Measurements from ENCODE around the gene PRTFDC1.
"Not testable (repeated sequence)": the region's sequence is repeated elsewhere in the genome, so short reads cannot be mapped to it uniquely, and the experiment has no call there.

PRTFDC1 gene
- total RNA-seq, result 0 to 1.8 (median 1.0) reads per million in 4 experiments

DNA sequence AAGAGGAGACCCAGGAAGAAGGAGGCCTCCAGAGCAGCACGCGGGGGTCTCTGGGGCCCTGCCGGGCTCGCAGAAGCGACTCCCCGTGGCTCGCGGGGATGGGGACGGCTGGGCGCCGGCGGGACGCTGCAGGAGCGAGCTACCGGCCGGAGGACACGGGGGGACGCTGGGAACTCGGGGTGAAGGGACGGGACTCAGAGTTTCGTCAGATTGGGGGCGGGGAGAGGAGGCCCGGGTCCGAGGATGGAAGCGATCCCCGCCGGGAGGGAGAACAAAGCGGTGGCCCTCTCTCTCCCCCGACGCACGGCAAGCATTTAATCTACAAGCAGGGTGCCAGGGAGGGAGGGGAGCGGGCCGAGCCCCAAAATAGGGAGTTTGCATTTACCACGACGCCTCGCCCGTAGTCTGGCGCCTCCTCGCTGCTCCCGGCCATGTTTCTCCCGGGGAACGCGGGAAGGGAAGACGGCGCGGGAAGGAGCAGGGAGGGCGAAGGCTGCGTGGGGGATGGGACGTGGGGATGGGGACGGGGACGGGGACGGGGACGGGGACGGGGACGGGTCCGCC lies at the start of gene PRTFDC1:
TSS of gene PRTFDC1 (minus strand) at position 464 of the 564 bp plus-strand sequence. CDS start at position 433, 31 bp downstream.
- no peak for DNase-seq

- DNase-seq, result no peak
Measured at GRCh38 chr10:24998044-24998443, 45.6 kb upstream of the PRTFDC1 start.

DNA sequence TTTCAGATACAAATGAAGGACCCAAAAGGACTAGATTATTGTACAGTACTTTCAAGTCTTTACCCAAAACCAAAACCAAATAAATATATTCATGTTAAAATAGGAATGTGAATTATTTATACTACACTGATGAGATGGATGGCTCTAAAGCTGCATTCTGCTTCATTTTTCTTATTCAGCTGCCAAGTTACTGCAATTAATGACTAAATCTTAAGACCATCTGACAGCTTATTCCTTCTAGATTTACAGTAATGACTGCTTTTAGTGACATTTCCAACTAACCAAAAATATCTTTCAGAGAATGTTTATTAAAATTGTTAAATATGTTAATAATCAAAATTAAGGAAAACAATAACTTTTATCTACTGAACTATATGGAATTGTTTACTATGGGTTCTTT lies 42.7 kb upstream of the PRTFDC1 start:
- no peak for DNase-seq

GRCh38 chr10:24993237-24993958 lies 41.0 kb upstream of the PRTFDC1 start:
- no peak for DNase-seq

DNA sequence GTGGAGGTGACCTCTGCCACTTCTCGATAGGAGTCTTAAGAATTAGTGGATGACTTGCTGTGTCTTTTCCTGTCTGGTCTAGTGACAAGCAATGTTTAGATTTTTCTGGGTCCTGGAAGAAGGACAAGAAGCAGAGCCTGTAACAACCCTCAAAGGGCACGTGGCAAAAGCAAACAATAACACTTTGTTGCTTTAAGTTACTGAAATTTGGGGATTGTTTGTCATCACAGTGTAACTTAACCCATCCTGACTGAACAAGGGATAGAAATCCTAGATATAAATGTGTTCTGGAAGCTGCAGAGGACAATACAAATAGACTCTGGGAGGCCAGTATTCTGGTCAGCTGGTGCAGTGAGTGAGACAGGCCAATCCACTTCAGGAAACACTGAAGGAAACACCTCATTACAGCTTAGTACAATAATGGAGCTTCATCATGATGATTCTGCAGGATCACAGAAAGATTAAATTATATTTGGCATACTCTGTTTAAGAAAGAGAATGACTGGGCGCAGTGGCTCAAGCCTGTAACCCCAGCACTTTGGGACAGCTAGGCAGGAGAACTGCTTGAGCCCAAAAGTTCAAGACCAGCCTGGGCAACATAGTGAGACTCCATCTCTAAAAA lies 40.2 kb upstream of the PRTFDC1 start:
- DNase-seq, result no peak

DNA sequence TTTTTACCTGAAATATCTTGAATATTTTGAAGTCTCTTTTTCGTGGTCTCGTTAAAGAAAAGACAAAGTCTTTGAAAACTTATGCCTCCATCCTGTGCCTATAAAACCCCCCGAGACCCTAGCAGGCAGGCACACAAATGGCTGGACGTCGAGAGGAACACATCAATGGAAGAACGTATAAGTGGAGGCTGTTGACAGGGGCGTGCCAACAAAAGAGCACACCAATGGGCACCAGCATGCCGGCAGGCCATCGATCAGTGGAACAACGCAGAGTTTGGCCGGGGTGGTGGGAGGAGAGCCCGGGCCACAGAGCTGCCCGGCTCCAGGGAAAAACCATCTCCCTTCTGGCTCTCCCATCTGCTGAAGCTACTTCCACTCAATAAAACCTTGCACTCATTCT lies 38.9 kb upstream of the PRTFDC1 start:
- DNase-seq, result no peak

DNA sequence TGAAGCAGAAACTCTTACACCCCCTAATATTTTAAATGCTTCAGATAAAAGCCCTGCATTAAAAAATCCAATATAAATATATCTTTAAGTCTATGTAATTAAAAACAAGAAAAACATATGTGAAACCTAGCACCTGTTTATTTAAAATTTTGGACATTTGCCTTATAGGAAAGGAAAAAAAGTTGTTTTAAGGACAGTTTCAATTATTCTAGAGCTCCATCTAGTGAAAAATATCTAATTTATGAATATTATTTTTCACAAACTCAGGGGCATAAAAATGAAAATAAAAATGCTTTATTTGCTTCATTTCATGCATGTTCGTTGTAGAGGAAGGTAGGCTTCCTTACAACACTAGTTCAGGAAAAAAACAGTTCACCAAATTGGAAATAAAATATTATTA lies 37.5 kb upstream of the PRTFDC1 start:
- no peak for DNase-seq

DNA sequence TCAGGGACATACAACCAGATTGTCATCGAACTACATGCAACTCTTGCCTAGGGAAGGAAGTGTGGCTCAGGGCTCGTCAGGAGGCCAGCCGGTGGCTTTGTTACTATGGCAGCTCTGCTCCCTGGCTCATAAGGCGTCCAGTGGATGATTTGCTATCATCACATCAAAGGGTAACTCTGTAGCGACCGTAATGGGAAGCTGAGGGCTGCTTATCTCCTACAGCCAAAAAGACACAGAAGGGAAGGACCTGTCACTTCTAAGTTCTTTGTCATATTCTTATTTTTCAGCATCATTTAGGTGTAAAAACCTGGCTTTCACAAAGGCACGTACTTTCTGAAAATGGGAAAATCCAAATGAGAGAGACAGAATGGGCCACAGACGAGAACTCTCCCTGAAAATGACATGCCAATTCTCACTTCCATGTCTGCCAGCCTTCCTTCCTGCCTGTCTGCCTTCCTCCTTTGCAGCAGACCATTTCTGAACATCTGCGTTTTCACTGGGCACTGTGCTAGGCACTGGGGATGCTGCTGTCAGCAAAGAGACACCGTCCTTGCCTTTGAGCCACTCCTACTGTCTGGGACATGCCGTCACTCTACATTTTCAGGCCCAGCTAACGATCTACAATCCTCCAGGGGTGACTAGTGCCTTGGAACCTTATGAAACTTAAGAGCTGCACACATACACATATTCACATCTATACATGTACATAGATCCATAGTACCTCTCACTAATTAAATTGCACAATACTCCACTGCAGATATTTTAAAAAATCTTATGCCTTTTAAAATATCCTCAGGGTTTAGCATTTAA lies 36.6 kb upstream of the PRTFDC1 start:
- no peak for DNase-seq

GRCh38 chr10:24984906-24985305 lies 32.5 kb upstream of the PRTFDC1 start:
- DNase-seq, result no peak

GRCh38 chr10:24983946-24984345 lies 31.5 kb upstream of the PRTFDC1 start:
- DNase-seq, result no peak

- DNase-seq, result no peak
Measured at GRCh38 chr10:24983130-24983529, 30.7 kb upstream of the PRTFDC1 start.

GRCh38 chr10:24982319-24983112 lies 30.1 kb upstream of the PRTFDC1 start:
- no peak for DNase-seq

GRCh38 chr10:24981161-24981710 lies 28.8 kb upstream of the PRTFDC1 start:
- no peak for DNase-seq

GRCh38 chr10:24979685-24980084 lies 27.3 kb upstream of the PRTFDC1 start:
- no peak for DNase-seq

GRCh38 chr10:24974976-24975375 lies 22.6 kb upstream of the PRTFDC1 start:
- no peak for DNase-seq

GRCh38 chr10:24973163-24973562 lies 20.8 kb upstream of the PRTFDC1 start:
- DNase-seq, result no peak

DNA sequence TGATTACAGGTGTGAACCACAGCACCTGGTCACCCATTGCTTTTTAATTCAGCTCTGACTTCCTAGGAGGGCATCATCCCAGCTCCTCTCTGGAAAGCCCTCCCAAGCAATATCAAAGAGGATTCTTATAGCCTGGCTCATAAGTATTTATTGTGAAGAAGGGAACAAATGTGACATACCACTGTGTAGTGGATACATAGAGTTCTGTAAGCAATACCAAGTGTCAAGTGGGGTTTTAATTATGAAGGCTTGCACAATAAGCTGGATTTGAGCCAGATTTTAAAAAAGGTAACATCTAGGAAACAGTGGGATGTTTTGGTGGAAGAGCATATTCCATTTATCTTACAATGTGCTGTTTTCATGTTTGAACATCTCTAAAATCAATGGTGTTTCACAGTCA lies 19.0 kb upstream of the PRTFDC1 start:
- DNase-seq, result no peak

GRCh38 chr10:24969841-24970281 lies 17.5 kb upstream of the PRTFDC1 start:
- no peak for DNase-seq

DNA sequence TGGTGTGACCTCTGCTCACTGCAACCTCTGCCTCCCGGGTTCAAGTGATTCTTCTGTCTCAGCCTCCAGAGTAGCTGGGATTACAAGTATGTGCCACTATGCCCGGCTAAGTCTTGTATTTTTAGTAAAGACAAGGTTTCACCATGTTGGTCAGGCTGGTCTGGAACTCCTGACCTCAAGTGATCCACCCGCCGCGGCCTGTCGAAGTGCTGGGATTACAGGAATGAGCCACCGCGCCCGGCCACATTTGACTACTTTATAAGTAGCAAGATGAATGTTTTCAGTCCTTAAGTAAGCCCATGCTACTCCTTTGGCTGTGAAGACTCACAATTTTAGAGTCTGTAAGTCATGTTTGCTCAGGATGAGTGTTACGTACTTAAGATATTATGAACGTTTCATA lies 16.5 kb upstream of the PRTFDC1 start:
- not testable (repeated sequence) for DNase-seq

DNA sequence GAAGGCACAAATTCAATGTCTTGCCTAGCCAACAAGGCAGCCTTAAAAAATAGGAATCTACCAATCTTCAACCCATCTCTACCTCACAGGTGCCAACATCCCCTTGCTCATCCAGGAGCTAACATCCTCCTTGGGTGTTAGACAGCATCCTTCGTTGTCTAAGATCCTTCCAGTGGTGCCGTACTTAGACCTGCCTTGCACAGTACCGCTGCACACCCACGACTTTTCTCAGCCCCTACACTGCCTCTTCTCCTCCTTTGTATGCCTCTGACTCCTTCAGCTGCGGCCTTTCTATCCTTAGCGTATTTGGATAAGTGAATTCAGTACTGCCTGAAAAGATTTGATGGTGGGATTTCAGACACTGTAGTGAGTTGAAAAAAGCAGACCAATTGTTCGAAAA lies 15.9 kb upstream of the PRTFDC1 start:
- DNase-seq, result no peak

DNA sequence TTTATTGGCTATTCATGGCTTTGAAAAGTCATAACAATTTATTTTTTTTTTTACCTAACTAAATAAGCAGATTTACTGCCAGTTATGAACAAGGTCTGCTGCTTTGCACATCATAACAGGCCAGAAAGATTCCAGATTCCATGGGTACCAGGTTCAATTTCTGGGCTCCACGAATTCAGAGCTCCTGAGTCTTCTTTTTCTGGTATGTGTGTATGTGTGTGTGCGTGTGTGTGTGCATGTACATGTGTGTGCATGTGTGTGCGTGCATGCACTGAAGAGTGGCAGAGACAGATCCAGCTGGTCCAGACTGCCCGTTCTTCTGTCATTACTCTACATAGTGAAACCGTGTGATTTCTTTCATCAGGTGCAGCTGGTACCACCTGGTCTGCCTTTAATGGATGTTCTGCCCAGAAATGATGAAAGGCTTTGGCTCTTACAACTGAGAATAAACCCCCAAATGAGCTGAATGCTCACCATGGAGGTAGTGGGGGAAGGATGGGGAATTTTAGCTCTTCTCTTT lies 14.6 kb upstream of the PRTFDC1 start:
- no peak for DNase-seq

DNA sequence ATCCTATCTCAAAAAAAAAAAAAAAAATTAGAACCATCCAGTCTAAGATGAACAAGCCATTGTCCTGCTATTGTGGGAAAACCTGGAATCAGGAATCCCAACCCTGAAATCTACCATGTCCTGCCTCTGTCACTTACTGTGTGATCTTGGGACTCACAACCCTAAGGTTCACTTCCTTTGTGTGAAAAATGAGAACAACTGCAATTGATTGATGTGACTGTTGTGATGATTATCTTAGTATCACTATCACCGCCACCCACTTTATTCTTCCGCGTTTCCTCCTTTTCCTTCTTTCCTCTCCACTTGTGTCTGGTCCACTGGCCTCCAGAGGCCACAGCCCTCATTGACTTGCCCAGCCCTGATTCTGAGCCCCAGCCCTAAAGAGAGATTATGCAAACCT lies 12.6 kb upstream of the PRTFDC1 start:
- no peak for DNase-seq
